HUDEP-2 (cell line): Measurements from ENCODE around the gene C11orf16.
"Not testable (repeated sequence)": the region's sequence is repeated elsewhere in the genome, so short reads cannot be mapped to it uniquely, and the experiment has no call there.

Experiments
- DNase-seq, 76 experiments: peaks; one replicate each; lab custom pipeline; 2025; ENCODE audit not compliant: unreplicated experiment in 76 of 76; lab: John Stamatoyannopoulos, UW

Gene C11orf16

DNA sequence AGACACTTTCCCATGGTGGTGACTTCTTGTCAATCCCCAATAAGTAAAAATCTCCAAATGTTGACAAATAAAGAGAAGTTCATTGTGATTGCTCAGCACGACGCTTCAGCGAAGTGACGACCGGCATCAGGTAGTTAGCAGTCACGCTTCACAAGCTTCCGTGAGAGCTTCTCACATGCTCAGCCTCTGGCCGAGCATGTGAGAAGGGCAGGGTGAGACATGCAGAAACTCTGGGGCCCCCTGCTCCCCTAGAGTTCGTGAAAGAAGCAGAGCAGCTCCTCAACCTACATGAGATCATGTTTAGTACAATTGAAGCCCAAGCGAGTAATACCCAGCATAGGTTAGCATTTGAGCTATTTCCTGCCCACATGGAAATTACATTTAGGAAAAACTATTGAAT is 4.4 kb upstream of the C11orf16 start:
- no peak for DNase-seq

GRCh38 chr11:8935789-8936188 is 3.0 kb upstream of the C11orf16 start:
- DNase-seq: not testable (repeated sequence)

- no peak for DNase-seq
These were observed 2.2 kb upstream of the C11orf16 start for GRCh38 chr11:8934742-8935488.

- DNase-seq: no peak
These were observed 1.2 kb upstream of the C11orf16 start for GRCh38 chr11:8933931-8934330.

DNA sequence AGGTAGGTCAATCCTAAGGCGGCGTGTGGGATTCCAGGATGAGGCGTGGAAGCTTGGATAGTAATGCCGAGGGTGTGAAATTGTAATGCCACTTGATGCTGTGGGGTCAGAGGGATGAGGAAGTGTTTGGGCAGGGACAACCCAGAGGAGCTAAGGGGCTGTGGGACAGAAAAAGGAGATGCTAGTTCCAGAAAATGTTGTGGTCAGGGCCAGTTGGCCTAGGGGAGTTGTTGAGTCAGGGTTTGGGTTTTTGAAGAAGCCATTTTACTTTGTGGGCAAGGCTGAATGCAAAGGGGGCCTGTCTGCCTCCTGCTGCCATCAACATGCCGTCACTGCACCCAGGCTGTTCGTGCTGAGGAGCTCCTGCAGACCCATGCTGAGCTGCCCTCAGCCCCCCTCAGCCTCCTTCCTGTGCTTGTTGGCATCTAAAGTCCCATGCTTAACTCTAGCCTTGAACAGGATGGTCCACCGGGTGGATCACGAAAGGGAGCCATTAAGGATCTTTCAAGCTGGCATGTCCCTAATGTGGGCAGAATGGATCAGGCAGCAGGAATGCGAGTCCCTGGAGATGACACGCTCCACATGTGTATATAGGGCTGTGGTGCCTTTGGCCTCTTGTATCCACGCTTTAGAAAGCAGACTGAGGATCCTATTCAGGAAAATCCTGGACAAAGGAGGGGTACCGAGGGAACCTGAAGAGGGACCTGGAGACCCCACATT is 2.1 kb downstream of the C11orf16 start:
- no peak for DNase-seq

GRCh38 chr11:8928981-8929615 is 3.6 kb downstream of the C11orf16 start:
- DNase-seq: no peak

- no peak for DNase-seq
These were observed 4.5 kb downstream of the C11orf16 start for GRCh38 chr11:8928205-8928604.

GRCh38 chr11:8927233-8927632 is 5.5 kb downstream of the C11orf16 start:
- no peak for DNase-seq

- DNase-seq: no peak
These were observed 6.5 kb downstream of the C11orf16 start for GRCh38 chr11:8926236-8926635.

DNA sequence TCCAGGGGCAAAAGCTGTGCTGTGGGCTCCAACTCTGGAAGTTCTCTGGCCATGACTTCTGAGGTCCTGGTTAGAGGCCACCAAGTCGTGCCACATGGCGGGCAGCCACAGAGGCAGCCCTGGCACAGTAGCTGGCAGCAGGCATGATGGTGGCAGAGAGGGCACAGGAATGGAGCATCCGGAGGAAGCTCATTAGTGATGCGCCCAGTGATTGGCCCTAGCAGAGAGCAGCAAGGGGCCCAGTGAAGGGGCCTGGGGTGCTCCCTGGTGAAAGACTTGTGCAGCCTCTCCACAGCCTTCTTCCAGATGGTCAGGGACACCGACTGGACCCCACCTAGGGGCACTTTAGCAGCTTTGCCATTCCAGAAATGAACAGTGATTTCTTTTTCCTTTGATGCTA is 7.0 kb downstream of the C11orf16 start:
- DNase-seq: no peak

- DNase-seq: no peak
These were observed 10.1 kb downstream of the C11orf16 start for GRCh38 chr11:8922691-8923090.

- no peak for DNase-seq
These were observed 15.5 kb downstream of the C11orf16 start for GRCh38 chr11:8917157-8917825.

- DNase-seq: no peak
These were observed 18.1 kb downstream of the C11orf16 start for GRCh38 chr11:8914661-8915018.

- peak in 50 of 76 experiments; percentile 2 to 63 (median 30) for DNase-seq
These were observed 18.6 kb downstream of the C11orf16 start for GRCh38 chr11:8913961-8914660.

GRCh38 chr11:8911029-8911823 is 21.5 kb downstream of the C11orf16 start, which contains the start of gene AKIP1:
Gene AKIP1, plus strand, starts transcription at chr11:8911189. Its CDS starts 261 bp downstream, at chr11:8911450.
- peak in 75 of 76 experiments; percentile 36 to 92 (median 83) for DNase-seq

GRCh38 chr11:8910649-8911026 is 22.1 kb downstream of the C11orf16 start:
- peak in 2 of 76 experiments; percentile 32 to 35 for DNase-seq

DNA sequence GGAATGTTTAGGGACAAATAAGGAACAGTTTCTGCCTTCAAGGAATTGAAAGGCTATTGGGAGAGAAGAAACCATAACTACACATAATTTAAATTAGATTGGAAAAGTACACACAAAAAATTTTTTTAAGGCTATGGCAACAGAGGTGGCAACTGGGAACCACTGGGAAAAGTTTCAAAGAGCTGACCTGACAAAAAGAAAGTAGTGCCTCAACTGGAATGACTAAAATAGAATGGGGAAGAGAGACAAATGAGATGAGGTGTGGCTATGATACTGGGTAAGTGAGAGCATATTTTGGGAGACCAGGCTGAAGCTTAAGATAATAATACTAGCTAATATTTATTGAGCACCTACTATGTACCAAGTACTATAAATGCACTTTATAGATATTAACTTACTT is 24.6 kb downstream of the C11orf16 start:
- DNase-seq: no peak

GRCh38 chr11:8907116-8907515 is 25.6 kb downstream of the C11orf16 start:
- DNase-seq: no peak

GRCh38 chr11:8905528-8906165 is 27.1 kb downstream of the C11orf16 start:
- no peak for DNase-seq
